ENCODE measurements around the gene BANF1. TPM values are rescaled to one million over a fixed set of nuclear protein-coding genes. Genes with fewer than 3 reads are reported as not detected.

Gene BANF1
- total and polyA plus RNA-seq, 10 of the 15 experiments (the other 5 are each of a cell fraction or from before 2014, with no cell fraction given) = 99.0 to 574 (median 297) TPM

DNA sequence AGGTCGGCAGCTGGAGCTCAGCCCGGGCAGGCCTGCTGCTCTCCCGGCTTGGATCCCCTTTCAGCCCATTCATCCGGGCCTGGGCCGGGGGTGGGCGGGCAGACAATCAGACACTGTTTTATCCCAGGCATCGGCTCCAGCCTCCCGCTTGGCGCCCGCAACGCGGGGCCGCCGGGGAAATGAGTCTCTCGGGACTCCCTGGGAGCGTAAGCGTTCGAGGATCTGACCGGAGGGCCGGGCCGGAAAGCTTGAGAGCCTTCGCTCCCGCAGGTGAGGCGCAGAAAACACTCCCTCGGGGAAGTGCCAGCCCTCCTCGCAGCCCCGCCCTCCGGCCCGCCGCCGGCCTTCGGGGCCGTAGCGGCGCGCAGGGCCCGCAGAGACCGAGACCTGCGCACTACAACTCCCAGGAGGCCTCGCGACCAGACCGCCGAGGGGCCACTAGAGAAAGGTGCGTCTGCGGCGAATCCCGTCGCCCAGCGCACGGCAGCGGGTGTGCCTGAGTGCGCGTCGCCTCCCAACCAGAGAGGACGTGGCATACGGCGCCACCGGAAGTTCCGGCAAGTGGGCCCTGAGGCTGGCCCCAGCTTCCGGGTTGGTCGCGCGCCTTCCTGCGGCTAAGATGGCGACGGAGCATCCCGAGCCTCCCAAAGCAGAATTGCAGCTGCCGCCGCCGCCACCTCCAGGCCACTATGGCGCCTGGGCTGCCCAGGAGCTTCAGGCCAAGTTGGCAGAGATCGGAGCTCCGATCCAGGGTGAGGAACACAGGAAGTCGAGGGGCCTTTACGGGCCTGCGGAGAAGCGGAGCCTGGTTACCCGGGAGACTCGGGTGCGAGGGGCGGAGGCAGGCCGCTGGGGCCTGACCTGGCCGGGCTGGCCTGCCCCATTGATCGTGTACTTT, 49.7 kb downstream of the BANF1 start, which contains the start of gene SF3B2 (continued):
- TF ChIP-seq HDGF (IDR thresholded peaks at IDR 0.05) = peak; percentile 82; the same call in 1 of the 2 replicates
- TF ChIP-seq RAD21 (IDR thresholded peaks at IDR 0.05; ENCODE audit: insufficient read depth, low read depth, low read length) = no peak
- TF ChIP-seq HDAC6 (IDR thresholded peaks at IDR 0.05; ENCODE audit: unreplicated experiment) = no peak
- TF ChIP-seq CHD2 (IDR thresholded peaks at IDR 0.05; ENCODE audit: borderline replicate concordance, low read depth, low read length) = peak; percentile 75
- peak; percentile 71; the same call in 1 of the 2 replicates for TF ChIP-seq POLR2AphosphoS2 (IDR thresholded peaks at IDR 0.05; ENCODE audit: low read depth, low read length)
- no peak for TF ChIP-seq NFYA (IDR thresholded peaks at IDR 0.05; ENCODE audit: borderline replicate concordance, low read depth, low read length)
- TF ChIP-seq TAF1 (IDR thresholded peaks at IDR 0.05; ENCODE audit: borderline replicate concordance, low read depth, low read length) = peak; percentile 95
- no peak for TF ChIP-seq SMAD1 (IDR thresholded peaks at IDR 0.05; ENCODE audit: low read depth, partially characterized antibody)
- TF ChIP-seq, protein P1, sequence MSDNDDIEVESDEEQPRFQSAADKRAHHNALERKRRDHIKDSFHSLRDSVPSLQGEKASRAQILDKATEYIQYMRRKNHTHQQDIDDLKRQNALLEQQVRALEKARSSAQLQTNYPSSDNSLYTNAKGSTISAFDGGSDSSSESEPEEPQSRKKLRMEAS (IDR thresholded peaks at IDR 0.05; ENCODE audit: low read depth, low read length) = peak; percentile 70
- TF ChIP-seq RELA (IDR thresholded peaks at IDR 0.05; ENCODE audit: borderline replicate concordance, partially characterized antibody) = peak; percentile 69
- TF ChIP-seq, protein P2, sequence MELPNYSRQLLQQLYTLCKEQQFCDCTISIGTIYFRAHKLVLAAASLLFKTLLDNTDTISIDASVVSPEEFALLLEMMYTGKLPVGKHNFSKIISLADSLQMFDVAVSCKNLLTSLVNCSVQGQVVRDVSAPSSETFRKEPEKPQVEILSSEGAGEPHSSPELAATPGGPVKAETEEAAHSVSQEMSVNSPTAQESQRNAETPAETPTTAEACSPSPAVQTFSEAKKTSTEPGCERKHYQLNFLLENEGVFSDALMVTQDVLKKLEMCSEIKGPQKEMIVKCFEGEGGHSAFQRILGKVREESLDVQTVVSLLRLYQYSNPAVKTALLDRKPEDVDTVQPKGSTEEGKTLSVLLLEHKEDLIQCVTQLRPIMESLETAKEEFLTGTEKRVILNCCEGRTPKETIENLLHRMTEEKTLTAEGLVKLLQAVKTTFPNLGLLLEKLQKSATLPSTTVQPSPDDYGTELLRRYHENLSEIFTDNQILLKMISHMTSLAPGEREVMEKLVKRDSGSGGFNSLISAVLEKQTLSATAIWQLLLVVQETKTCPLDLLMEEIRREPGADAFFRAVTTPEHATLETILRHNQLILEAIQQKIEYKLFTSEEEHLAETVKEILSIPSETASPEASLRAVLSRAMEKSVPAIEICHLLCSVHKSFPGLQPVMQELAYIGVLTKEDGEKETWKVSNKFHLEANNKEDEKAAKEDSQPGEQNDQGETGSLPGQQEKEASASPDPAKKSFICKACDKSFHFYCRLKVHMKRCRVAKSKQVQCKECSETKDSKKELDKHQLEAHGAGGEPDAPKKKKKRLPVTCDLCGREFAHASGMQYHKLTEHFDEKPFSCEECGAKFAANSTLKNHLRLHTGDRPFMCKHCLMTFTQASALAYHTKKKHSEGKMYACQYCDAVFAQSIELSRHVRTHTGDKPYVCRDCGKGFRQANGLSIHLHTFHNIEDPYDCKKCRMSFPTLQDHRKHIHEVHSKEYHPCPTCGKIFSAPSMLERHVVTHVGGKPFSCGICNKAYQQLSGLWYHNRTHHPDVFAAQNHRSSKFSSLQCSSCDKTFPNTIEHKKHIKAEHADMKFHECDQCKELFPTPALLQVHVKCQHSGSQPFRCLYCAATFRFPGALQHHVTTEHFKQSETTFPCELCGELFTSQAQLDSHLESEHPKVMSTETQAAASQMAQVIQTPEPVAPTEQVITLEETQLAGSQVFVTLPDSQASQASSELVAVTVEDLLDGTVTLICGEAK (IDR thresholded peaks at IDR 0.05; ENCODE audit: borderline replicate concordance) = peak; percentile 95
- no peak for TF ChIP-seq ZBTB4 (CRISPR knock-in tag; IDR thresholded peaks at IDR 0.05)
- no peak for TF ChIP-seq ZZZ3 (IDR thresholded peaks at IDR 0.05; ENCODE audit: control insufficient read depth, insufficient read length, low read depth)
- peak; percentile 85 for TF ChIP-seq SP1 (IDR thresholded peaks at IDR 0.05; ENCODE audit: low read depth, low read length)
- TF ChIP-seq NBN (IDR thresholded peaks at IDR 0.05) = peak; percentile 13
- no peak for TF ChIP-seq MTA2 (IDR thresholded peaks at IDR 0.05; ENCODE audit: low read depth)
- no peak for TF ChIP-seq ZNF24 (IDR thresholded peaks at IDR 0.05)
- peak; percentile 98 for TF ChIP-seq IKZF1 (conservative IDR thresholded peaks at IDR 0.05)
- TF ChIP-seq, protein P3, sequence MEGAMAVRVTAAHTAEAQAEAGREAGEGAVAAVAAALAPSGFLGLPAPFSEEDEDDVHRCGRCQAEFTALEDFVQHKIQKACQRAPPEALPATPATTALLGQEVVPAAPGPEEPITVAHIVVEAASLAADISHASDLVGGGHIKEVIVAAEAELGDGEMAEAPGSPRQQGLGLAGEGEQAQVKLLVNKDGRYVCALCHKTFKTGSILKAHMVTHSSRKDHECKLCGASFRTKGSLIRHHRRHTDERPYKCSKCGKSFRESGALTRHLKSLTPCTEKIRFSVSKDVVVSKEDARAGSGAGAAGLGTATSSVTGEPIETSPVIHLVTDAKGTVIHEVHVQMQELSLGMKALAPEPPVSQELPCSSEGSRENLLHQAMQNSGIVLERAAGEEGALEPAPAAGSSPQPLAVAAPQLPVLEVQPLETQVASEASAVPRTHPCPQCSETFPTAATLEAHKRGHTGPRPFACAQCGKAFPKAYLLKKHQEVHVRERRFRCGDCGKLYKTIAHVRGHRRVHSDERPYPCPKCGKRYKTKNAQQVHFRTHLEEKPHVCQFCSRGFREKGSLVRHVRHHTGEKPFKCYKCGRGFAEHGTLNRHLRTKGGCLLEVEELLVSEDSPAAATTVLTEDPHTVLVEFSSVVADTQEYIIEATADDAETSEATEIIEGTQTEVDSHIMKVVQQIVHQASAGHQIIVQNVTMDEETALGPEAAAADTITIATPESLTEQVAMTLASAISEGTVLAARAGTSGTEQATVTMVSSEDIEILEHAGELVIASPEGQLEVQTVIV (IDR thresholded peaks at IDR 0.05; ENCODE audit: borderline replicate concordance, partially characterized antibody) = peak; percentile 93
- peak; percentile 14; the same call in 1 of the 2 replicates for TF ChIP-seq LARP7 (IDR thresholded peaks at IDR 0.05)
